ENCODE measurements around the gene ZDHHC4. TPM values are rescaled to one million over a fixed set of nuclear protein-coding genes. Genes with fewer than 3 reads are reported as not detected.

Gene ZDHHC4
- total RNA-seq, 6 experiments from 2014 or later = 18.4 to 27.7 (median 25.2) TPM

DNA sequence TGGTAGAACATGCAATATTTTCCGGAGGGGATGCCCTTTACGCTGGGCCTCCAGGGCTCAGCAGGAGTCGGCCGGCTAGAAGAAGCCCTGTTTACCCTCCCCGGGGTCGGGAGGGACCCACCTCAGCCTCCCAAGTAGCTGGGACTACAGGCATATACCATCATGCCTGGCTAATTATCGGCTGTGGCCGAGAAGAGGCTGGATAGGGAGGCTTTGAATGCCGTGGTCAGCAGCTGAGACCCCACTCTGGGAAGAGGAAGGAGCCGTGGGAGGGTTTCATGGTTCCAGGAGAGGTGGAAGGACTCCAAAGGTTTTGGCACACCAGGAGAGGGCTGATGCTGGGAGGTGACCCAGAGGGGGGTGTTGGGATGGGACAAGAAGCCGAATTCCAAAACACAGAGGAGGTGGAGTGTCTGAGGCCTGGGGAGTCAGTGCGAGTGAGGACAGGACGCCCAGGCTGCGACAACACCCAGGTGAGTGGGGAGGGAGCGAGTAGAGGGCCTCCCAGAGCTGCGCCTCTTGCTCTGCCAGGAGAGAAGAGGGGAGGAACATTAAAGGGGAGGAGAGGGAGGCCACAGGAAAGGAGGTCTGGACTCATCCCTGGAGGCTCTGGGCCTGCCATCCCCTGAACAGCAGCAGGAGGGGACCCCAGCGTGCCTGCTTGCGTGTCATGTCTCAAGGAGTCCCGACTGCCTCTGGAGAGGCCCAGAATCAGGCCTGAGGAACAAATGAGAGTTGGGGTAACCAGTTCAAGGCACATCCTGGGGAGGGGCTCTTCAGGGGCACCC lies 45.6 kb upstream of the ZDHHC4 start:
- H3K4me1 Mint-ChIP-seq (ENCODE audit: low read depth) = no peaks in the 10 kb centered on the region
- TF ChIP-seq, protein P1, sequence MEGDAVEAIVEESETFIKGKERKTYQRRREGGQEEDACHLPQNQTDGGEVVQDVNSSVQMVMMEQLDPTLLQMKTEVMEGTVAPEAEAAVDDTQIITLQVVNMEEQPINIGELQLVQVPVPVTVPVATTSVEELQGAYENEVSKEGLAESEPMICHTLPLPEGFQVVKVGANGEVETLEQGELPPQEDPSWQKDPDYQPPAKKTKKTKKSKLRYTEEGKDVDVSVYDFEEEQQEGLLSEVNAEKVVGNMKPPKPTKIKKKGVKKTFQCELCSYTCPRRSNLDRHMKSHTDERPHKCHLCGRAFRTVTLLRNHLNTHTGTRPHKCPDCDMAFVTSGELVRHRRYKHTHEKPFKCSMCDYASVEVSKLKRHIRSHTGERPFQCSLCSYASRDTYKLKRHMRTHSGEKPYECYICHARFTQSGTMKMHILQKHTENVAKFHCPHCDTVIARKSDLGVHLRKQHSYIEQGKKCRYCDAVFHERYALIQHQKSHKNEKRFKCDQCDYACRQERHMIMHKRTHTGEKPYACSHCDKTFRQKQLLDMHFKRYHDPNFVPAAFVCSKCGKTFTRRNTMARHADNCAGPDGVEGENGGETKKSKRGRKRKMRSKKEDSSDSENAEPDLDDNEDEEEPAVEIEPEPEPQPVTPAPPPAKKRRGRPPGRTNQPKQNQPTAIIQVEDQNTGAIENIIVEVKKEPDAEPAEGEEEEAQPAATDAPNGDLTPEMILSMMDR (IDR thresholded peaks at IDR 0.05) = no peak
- no peak overlapping the region for H3K4me3 Mint-ChIP-seq
- no peaks in the 10 kb centered on the region for H3K36me3 Mint-ChIP-seq (ENCODE audit: low read depth)
- no peak for DNase-seq
- H3K27ac Mint-ChIP-seq = no peak overlapping the region
- H3K27me3 Mint-ChIP-seq (ENCODE audit: insufficient read depth) = peaks cover 60% of the 10 kb centered on the region
- no peaks in the 10 kb centered on the region for H3K9me3 Mint-ChIP-seq

DNA sequence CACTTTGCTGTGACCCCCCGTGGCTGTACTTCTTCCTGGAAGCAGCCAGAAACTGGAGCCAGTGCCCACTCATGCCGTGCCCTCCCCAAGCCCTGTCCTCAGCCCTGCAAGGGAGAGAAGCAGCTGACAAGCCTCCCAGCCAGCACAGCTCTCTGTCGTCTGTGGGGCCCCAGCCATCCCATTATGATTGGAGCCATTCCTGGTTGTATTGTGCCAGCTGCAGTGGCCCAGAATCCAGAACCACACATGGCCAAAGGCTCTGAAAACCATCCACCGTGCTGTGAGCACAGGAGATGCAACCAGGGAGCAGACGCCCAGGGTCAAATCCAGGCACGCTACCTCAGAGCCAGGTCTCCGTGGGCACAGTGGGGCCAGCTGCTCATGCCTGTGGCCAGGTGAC lies 44.7 kb upstream of the ZDHHC4 start:
- Mint-ChIP-seq H3K27me3 (ENCODE audit: insufficient read depth) (peaks cover 56% of the 10 kb centered on the region), H3K27ac (no peak overlapping the region), H3K9me3 (no peaks in the 10 kb centered on the region), H3K4me3 (no peak overlapping the region), H3K36me3 (ENCODE audit: low read depth) (no peaks in the 10 kb centered on the region), H3K4me1 (ENCODE audit: low read depth) (no peaks in the 10 kb centered on the region)
- no peak for DNase-seq
- TF ChIP-seq, protein P1 (IDR thresholded peaks at IDR 0.05) = no peak

GRCh38 chr7:6533893-6534495 lies 43.3 kb upstream of the ZDHHC4 start:
- no peak for DNase-seq
- Mint-ChIP-seq H3K4me3 (no peak overlapping the region), H3K27ac (no peak overlapping the region), H3K9me3 (no peaks in the 10 kb centered on the region), H3K4me1 (ENCODE audit: low read depth) (no peaks in the 10 kb centered on the region), H3K36me3 (ENCODE audit: low read depth) (no peaks in the 10 kb centered on the region), H3K27me3 (ENCODE audit: insufficient read depth) (peaks cover 57% of the 10 kb centered on the region)
- TF ChIP-seq, protein P1 (IDR thresholded peaks at IDR 0.05) = no peak

- no peak for DNase-seq
- no peaks in the 10 kb centered on the region for H3K36me3 Mint-ChIP-seq (ENCODE audit: low read depth)
- H3K27me3 Mint-ChIP-seq (ENCODE audit: insufficient read depth) = peaks cover 48% of the 10 kb centered on the region
- no peaks in the 10 kb centered on the region for H3K4me1 Mint-ChIP-seq (ENCODE audit: low read depth)
- H3K9me3 Mint-ChIP-seq = no peaks in the 10 kb centered on the region
- TF ChIP-seq, protein P1 (IDR thresholded peaks at IDR 0.05) = no peak
- H3K27ac Mint-ChIP-seq = no peak overlapping the region
- no peak overlapping the region for H3K4me3 Mint-ChIP-seq
Observed at GRCh38 chr7:6536262-6537260, 40.7 kb upstream of the ZDHHC4 start.

DNA sequence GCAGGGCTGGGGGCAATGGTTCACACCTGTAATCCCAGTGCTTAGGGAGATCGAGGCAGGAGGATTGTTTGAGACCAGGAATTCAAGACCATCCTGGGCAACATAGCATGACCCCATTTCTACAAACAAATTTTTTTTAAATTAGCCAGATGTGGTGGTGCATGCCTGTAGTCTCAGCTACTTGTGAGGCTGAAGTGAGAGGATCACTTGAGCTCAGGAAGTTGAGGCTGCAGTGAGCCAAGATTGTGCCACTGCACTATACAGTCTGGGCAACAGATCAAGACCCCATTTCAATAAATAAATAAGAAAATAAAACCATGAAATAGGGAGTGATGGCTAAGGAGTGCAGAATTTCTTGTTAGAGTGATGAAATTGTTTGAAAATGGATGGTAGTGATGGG lies 34.9 kb upstream of the ZDHHC4 start:
- TF ChIP-seq, protein P1 (IDR thresholded peaks at IDR 0.05) = no peak
- Mint-ChIP-seq H3K27me3 (ENCODE audit: insufficient read depth) (peaks cover 28% of the 10 kb centered on the region), H3K4me3 (no peak overlapping the region), H3K4me1 (ENCODE audit: low read depth) (no peaks in the 10 kb centered on the region), H3K9me3 (no peaks in the 10 kb centered on the region), H3K27ac (no peak overlapping the region), H3K36me3 (ENCODE audit: low read depth) (no peaks in the 10 kb centered on the region)
- no peak for DNase-seq
